Measurements from ENCODE around the gene SPON1.

SPON1 gene

GRCh38 chr11:14253840-14254239 is 291.3 kb downstream of the SPON1 start:
- TF ChIP-seq CTCF (IDR thresholded peaks at IDR 0.05; ENCODE audit: extremely low read depth, missing control alignments), result no peak
- no peak for DNase-seq (ENCODE audit: low spot score)

GRCh38 chr11:14254533-14255237 is 292.2 kb downstream of the SPON1 start:
- DNase-seq (ENCODE audit: low spot score), result no peak
- TF ChIP-seq CTCF (IDR thresholded peaks at IDR 0.05; ENCODE audit: extremely low read depth, missing control alignments), result no peak

- DNase-seq (ENCODE audit: low spot score), result no peak
- no peak for TF ChIP-seq CTCF (IDR thresholded peaks at IDR 0.05; ENCODE audit: extremely low read depth, missing control alignments)
These were observed 292.7 kb downstream of the SPON1 start for GRCh38 chr11:14255238-14255534.

GRCh38 chr11:14258221-14258935 is 295.9 kb downstream of the SPON1 start:
- no peak for DNase-seq (ENCODE audit: low spot score)

GRCh38 chr11:14259186-14259784 is 296.8 kb downstream of the SPON1 start:
- DNase-seq (ENCODE audit: low spot score), result no peak
- no peak for TF ChIP-seq CTCF (IDR thresholded peaks at IDR 0.05; ENCODE audit: extremely low read depth, missing control alignments)

More at GRCh38 chr11:14258221-14258935, 295.9 kb downstream of the SPON1 start:
- no peak for TF ChIP-seq CTCF (IDR thresholded peaks at IDR 0.05; ENCODE audit: extremely low read depth, missing control alignments)

- TF ChIP-seq CTCF (IDR thresholded peaks at IDR 0.05; ENCODE audit: extremely low read depth, missing control alignments), result no peak
- no peak for DNase-seq (ENCODE audit: low spot score)
These were observed 297.4 kb downstream of the SPON1 start for GRCh38 chr11:14259878-14260277.

GRCh38 chr11:14261066-14261465 is 298.5 kb downstream of the SPON1 start:
- no peak for TF ChIP-seq CTCF (IDR thresholded peaks at IDR 0.05; ENCODE audit: extremely low read depth, missing control alignments)
- DNase-seq (ENCODE audit: low spot score), result no peak

Data from GM20000 (cell line).